LNCAP (cell line): ENCODE data around the gene ATP13A2.
A peak's percentile ranks its signal among the peaks of the same experiment; 100 is the strongest.

Experiments
- CTCF ChIP-seq: fragments of 450-650 bp; IDR thresholded peaks from 2 replicates; pipeline ENCODE4 v1.5.1; 2017; ENCODE audit warnings: mild to moderate bottlenecking

ATP13A2 gene

GRCh38 chr1:16968372-16968771 is 43.4 kb downstream of the ATP13A2 start:
- no peak for TF ChIP-seq CTCF

- TF ChIP-seq CTCF, result no peak
Measured at GRCh38 chr1:16967962-16968361, 43.8 kb downstream of the ATP13A2 start.

- TF ChIP-seq CTCF, result no peak
Measured at GRCh38 chr1:16967095-16967575, 44.6 kb downstream of the ATP13A2 start.

- no peak for TF ChIP-seq CTCF
Measured at GRCh38 chr1:16966282-16966681, 45.4 kb downstream of the ATP13A2 start.

- no peak for TF ChIP-seq CTCF
Measured at GRCh38 chr1:16965486-16966067, 46.2 kb downstream of the ATP13A2 start.

- no peak for TF ChIP-seq CTCF
Measured at GRCh38 chr1:16961297-16962133, 50.2 kb downstream of the ATP13A2 start.

- peak; percentile 53 for TF ChIP-seq CTCF
Measured at GRCh38 chr1:16960560-16961296, 51.0 kb downstream of the ATP13A2 start.
